BJ (cell line): ENCODE results near the gene CAPN14. TPM values are rescaled to one million over a fixed set of nuclear protein-coding genes. Genes with fewer than 3 reads are reported as not detected.

Source experiments
- CTCF ChIA-PET: fragments of 350-600 bp; formaldehyde crosslinking; extraction: SDS; loops from one replicate; lab custom pipeline; 2021; ENCODE audit warnings: antibody characterized with exemption, inconsistent platforms; lab: Yijun Ruan, JAX
- POLR2A ChIA-PET: fragments of 300-600 bp; sonication (Branson Sonifier 250); formaldehyde crosslinking; extraction: SDS; loops from one replicate; lab custom pipeline; 2021; ENCODE audit warnings: antibody characterized with exemption; lab: Charles Lee
- DNase-seq: peaks from one replicate; pipeline ENCODE4 v3.0.0-alpha.2; 2011; ENCODE audit warnings: low read depth
- H3K27me3 ChIP-seq: 2 replicates; pipeline ENCODE4 v1.6.0; 2011; ENCODE audit warnings: low read length; ENCODE audit not compliant: control insufficient read depth, insufficient read depth
- H3K36me3 ChIP-seq: 2 replicates; pipeline ENCODE4 v1.5.1; 2011; ENCODE audit warnings: low read length; ENCODE audit not compliant: control insufficient read depth, insufficient read depth
- H3K4me3 ChIP-seq: 2 replicates; pipeline ENCODE4 v1.5.1; 2011; ENCODE audit warnings: low read depth, mild to moderate bottlenecking, control low read depth, low read length
- polyA plus RNA-seq: library from polyadenylated mRNA; depleted of rRNA; stranded (reverse); fragments of >200 nt; gene quantifications from 2 replicates; pipeline ENCODE4 v1.2.3, GENCODE V29; 2011
- TF ChIP-seq, protein P1 (sequence below): IDR thresholded peaks from 2 replicates; pipeline ENCODE4 v1.5.1; 2011; ENCODE audit warnings: low read depth, mild to moderate bottlenecking, control low read depth, inconsistent platforms, low read length, moderate library complexity; ENCODE audit not compliant: insufficient read depth

CAPN14 gene
- polyA plus RNA-seq, 1 experiment = 0.10 TPM

- Histone ChIP-seq H3K36me3 (no peaks in the 10 kb centered on the region), H3K27me3 (peaks cover 3% of the 10 kb centered on the region), H3K4me3 (no peak overlapping the region)
- DNase-seq = no peak
- POLR2A ChIA-PET = no interaction called here
- CTCF ChIA-PET = no interaction called here
- TF ChIP-seq, protein P1, sequence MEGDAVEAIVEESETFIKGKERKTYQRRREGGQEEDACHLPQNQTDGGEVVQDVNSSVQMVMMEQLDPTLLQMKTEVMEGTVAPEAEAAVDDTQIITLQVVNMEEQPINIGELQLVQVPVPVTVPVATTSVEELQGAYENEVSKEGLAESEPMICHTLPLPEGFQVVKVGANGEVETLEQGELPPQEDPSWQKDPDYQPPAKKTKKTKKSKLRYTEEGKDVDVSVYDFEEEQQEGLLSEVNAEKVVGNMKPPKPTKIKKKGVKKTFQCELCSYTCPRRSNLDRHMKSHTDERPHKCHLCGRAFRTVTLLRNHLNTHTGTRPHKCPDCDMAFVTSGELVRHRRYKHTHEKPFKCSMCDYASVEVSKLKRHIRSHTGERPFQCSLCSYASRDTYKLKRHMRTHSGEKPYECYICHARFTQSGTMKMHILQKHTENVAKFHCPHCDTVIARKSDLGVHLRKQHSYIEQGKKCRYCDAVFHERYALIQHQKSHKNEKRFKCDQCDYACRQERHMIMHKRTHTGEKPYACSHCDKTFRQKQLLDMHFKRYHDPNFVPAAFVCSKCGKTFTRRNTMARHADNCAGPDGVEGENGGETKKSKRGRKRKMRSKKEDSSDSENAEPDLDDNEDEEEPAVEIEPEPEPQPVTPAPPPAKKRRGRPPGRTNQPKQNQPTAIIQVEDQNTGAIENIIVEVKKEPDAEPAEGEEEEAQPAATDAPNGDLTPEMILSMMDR = no peak
Observed at GRCh38 chr2:31131871-31132270, 85.4 kb downstream of the CAPN14 start.

DNA sequence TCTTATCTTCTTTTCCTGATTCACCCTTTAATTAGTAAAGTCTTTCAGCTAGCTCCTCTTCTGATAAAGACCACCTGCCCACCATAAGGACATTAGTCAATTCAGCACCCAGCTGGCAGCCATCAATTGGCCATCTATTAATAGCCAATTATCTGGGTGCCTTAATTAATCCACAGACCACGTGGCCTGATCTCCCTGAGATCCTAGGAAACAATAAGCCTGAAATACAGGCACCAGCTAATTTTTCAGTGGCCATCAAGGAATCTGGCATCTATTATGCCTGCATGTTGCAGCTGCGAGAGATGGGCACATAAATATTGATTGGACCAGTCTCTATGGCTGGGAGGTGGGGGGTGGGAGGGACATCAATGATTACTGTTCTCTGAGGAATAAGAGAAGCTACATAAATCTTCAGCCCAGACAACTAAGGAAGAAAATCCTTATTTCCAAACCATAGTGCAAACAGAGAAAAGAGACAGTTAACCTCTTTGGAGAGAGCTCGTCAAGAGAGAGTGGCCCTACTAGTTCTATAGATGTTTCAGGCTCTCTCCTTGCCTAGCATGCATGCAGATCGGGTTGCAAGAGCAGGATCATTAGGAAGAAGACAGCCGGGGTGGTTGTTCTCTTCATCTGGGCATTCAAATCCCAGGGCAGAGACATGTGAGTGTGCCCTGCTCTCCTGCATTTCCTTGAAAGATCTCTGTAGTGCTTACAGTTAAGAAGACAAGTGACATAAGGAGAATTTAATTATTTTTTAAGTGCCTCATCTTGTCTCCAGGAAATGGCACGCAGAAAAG, 87.7 kb downstream of the CAPN14 start:
- H3K36me3 ChIP-seq = no peaks in the 10 kb centered on the region
- H3K4me3 ChIP-seq = no peak overlapping the region
- ChIA-PET CTCF (interaction anchor here (1.0 to 1.7 kb wide), 2 partner anchors 8 to 15 kb away, joined by 3 to 6 read pairs; partner anchors contain the start of gene GALNT14), POLR2A (no interaction called here)
- no peaks in the 10 kb centered on the region; the same call in 1 of the 2 replicates for H3K27me3 ChIP-seq
- no peak for DNase-seq
- TF ChIP-seq, protein P1 = no peak

DNA sequence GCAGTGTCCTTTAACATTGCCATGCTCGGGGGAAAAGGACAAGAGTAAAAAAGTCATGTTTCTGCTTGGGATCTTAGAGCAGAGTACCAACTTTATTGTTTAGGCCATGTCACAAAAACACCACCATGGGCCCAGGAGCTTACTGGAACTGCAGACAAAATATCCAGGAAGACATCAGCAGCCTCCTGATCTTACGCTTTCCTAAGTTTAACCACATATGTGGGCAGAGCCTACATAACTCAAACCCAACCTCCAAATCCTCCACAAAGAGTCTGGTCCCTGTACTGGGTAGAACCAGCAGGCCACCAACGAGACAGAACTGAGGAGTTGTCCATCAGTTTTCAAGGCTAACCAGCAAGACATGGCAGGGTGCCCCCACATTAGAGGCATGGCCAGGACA, 89.4 kb downstream of the CAPN14 start:
- TF ChIP-seq, protein P1 = no peak
- ChIA-PET POLR2A (no interaction called here), CTCF (interaction anchor here (1.7 kb wide), 1 partner anchor 10 kb away, joined by 6 read pairs; the partner anchor contains the start of gene GALNT14)
- H3K27me3 ChIP-seq = no peaks in the 10 kb centered on the region; the same call in 1 of the 2 replicates
- no peak overlapping the region for H3K4me3 ChIP-seq
- no peak for DNase-seq
- no peaks in the 10 kb centered on the region for H3K36me3 ChIP-seq

DNA sequence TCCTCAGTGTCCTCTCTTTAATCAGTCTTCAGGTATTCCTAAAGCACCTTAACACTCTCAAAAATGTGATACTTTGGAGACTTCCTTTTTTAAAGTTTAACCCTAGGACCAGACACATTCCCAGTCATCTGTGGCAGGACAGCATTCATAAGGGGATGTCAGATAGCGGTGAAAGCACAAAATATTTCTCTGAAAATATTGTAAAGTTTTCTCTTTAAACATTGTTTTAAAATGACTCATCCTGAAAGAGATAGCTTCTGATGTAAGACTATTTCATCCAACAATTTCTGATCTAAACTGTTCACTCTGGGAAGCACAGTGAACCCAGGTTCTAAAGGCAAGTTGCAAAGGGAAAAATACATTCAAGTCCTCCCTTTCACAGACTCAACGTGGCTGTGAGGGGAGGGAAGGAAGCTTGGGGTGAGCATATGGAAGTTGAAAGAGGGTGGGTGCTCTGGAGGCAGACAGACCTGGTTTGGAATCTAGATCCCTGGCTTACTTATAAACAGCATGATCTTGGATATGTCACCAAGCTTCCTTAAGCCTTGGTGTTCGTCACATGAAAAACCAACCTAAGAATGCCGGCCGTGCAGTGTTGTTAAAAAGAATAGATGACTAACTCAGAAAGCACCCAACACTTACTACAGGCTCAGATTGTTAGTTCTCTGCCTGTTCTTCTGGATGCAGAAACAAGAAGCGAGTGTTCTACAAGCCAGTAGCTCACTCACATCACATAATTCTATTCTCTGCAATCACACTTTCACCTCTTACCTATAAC, 91.2 kb downstream of the CAPN14 start:
- Histone ChIP-seq H3K27me3 (no peaks in the 10 kb centered on the region; the same call in 1 of the 2 replicates), H3K36me3 (no peaks in the 10 kb centered on the region), H3K4me3 (no peak overlapping the region)
- no peak for DNase-seq
- TF ChIP-seq, protein P1 = no peak
- ChIA-PET CTCF (no interaction called here), POLR2A (no interaction called here)

- H3K27me3 ChIP-seq = no peaks in the 10 kb centered on the region
- TF ChIP-seq, protein P1 = no peak
- no peaks in the 10 kb centered on the region for H3K36me3 ChIP-seq
- CTCF ChIA-PET = interaction anchor here (1.1 to 1.3 kb wide), 2 partner anchors 11 to 15 kb away, joined by 3 to 4 read pairs; no protein-coding TSS in a partner anchor
- no peak for DNase-seq
- POLR2A ChIA-PET = no interaction called here
- no peak overlapping the region for H3K4me3 ChIP-seq
Observed at GRCh38 chr2:31124904-31125303, 92.4 kb downstream of the CAPN14 start.
